ENCODE results near the gene XCL2.
"Not testable (repeated sequence)": the region's sequence is repeated elsewhere in the genome, so short reads cannot be mapped to it uniquely, and the experiment has no call there.

The XCL2 gene

GRCh38 chr1:168550971-168551370 is 7.2 kb upstream of the XCL2 start:
- TF ChIP-seq, protein P1, sequence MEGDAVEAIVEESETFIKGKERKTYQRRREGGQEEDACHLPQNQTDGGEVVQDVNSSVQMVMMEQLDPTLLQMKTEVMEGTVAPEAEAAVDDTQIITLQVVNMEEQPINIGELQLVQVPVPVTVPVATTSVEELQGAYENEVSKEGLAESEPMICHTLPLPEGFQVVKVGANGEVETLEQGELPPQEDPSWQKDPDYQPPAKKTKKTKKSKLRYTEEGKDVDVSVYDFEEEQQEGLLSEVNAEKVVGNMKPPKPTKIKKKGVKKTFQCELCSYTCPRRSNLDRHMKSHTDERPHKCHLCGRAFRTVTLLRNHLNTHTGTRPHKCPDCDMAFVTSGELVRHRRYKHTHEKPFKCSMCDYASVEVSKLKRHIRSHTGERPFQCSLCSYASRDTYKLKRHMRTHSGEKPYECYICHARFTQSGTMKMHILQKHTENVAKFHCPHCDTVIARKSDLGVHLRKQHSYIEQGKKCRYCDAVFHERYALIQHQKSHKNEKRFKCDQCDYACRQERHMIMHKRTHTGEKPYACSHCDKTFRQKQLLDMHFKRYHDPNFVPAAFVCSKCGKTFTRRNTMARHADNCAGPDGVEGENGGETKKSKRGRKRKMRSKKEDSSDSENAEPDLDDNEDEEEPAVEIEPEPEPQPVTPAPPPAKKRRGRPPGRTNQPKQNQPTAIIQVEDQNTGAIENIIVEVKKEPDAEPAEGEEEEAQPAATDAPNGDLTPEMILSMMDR (IDR thresholded peaks at IDR 0.05; ENCODE audit: extremely low read depth, insufficient read depth, missing control alignments): no peak
- in situ Hi-C loops (cut with MboI; ENCODE audit: low pct_unique_long_range_greater_than_20kb, low sequenced_read_pairs, unreplicated experiment): loop anchor here (25.0 kb wide), 1 partner anchor 114 kb away; no protein-coding TSS in a partner anchor
- no peak for DNase-seq (ENCODE audit: low spot score)

DNA sequence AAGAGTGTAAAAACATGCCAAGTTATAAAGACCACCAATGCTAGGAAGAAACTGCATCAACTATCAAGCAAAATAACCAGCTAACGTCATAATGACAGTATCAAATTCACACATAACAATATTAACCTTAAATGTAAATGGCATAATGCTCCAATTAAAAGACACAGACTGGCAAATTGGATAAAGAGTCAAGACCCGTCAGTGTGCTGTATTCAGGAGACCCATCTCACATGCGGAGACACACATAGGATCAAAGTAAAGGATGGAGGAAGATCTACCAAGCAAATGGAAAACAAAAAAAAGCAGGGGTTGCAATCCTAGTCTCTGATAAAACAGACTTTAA is 2.7 kb upstream of the XCL2 start:
- in situ Hi-C loops (cut with MboI; ENCODE audit: low pct_unique_long_range_greater_than_20kb, low sequenced_read_pairs, unreplicated experiment); DNase-seq (ENCODE audit: low spot score): not testable (repeated sequence)

- TF ChIP-seq, protein P1 (IDR thresholded peaks at IDR 0.05; ENCODE audit: extremely low read depth, insufficient read depth, missing control alignments): peak; percentile 53
- in situ Hi-C loops (cut with MboI; ENCODE audit: low pct_unique_long_range_greater_than_20kb, low sequenced_read_pairs, unreplicated experiment); DNase-seq (ENCODE audit: low spot score): not testable (repeated sequence)
Observed at GRCh38 chr1:168545678-168546552, 2.1 kb upstream of the XCL2 start.

GRCh38 chr1:168542978-168543377 is 819 bp downstream of the XCL2 start:
- in situ Hi-C loops (cut with MboI; ENCODE audit: low pct_unique_long_range_greater_than_20kb, low sequenced_read_pairs, unreplicated experiment); DNase-seq (ENCODE audit: low spot score): not testable (repeated sequence)

DNA sequence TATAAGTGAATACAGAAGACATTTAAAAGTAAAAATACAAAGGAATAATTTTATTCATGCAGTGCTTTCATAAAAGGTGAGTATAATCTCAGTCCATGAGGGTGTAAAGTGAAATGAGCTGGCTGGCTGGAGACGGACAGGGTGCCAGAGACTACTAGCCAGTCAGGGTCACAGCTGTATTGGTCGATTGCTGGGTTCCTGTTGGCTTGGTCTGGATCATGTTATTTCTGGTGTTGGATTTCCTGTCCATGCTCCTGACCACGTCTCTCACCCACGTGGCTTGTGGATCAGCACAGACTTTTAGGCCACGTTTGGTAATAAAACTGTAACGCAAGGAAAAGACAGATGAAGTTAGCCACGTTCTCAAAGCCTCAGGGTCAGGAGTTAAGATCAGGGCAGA is 3.0 kb downstream of the XCL2 start:
- DNase-seq (ENCODE audit: low spot score); in situ Hi-C loops (cut with MboI; ENCODE audit: low pct_unique_long_range_greater_than_20kb, low sequenced_read_pairs, unreplicated experiment): not testable (repeated sequence)

GRCh38 chr1:168535536-168535935 is 8.3 kb downstream of the XCL2 start:
- peak; percentile 11 for DNase-seq (ENCODE audit: low spot score)
- TF ChIP-seq, protein P1 (IDR thresholded peaks at IDR 0.05; ENCODE audit: extremely low read depth, insufficient read depth, missing control alignments): no peak
- in situ Hi-C loops (cut with MboI; ENCODE audit: low pct_unique_long_range_greater_than_20kb, low sequenced_read_pairs, unreplicated experiment): no loop called here

- DNase-seq (ENCODE audit: low spot score): no peak
- in situ Hi-C loops (cut with MboI; ENCODE audit: low pct_unique_long_range_greater_than_20kb, low sequenced_read_pairs, unreplicated experiment): no loop called here
- TF ChIP-seq, protein P1 (IDR thresholded peaks at IDR 0.05; ENCODE audit: extremely low read depth, insufficient read depth, missing control alignments): no peak
Observed at GRCh38 chr1:168531615-168532345, 12.0 kb downstream of the XCL2 start.

GRCh38 chr1:168529518-168529917 is 14.3 kb downstream of the XCL2 start:
- TF ChIP-seq, protein P1 (IDR thresholded peaks at IDR 0.05; ENCODE audit: extremely low read depth, insufficient read depth, missing control alignments): no peak
- in situ Hi-C loops (cut with MboI; ENCODE audit: low pct_unique_long_range_greater_than_20kb, low sequenced_read_pairs, unreplicated experiment): no loop called here
- DNase-seq (ENCODE audit: low spot score): no peak

Measured in GM13977 (cell line).